IMR-90 (cell line): ENCODE measurements around the gene ICAM5. TPM values are rescaled to one million over a fixed set of nuclear protein-coding genes. Genes with fewer than 3 reads are reported as not detected.

Experiments used
- ATAC-seq: fragments of 200-7000 bp; cut with Tn5 transposase; 2 replicates; pipeline ENCODE4 v1.9.1; 2020; ENCODE audit warnings: low read depth, mild to moderate bottlenecking, moderate library complexity
- BruUV-seq: library from RNA; stranded (reverse); fragments of 400-500 nt; replicated peaks from 2 replicates; lab custom pipeline; 2021; lab: Mats Ljungman, UMichigan
- CTCF ChIA-PET: fragments of 300-600 bp; formaldehyde crosslinking; extraction: SDS; loops from one replicate; lab custom pipeline; 2021; ENCODE audit warnings: antibody characterized with exemption; lab: Yijun Ruan, JAX
- POLR2A ChIA-PET: fragments of 300-600 bp; sonication (Branson Sonifier 250); formaldehyde crosslinking; loops from one replicate; lab custom pipeline; 2022; ENCODE audit warnings: antibody characterized with exemption; ENCODE audit not compliant: unreplicated experiment; lab: Charles Lee
- DNase-seq: peaks from one replicate; pipeline ENCODE4 v3.0.0; 2013
- H2AFZ ChIP-seq: replicated peaks from 2 replicates; pipeline ENCODE3; 2013; ENCODE audit warnings: low read length, mild to moderate bottlenecking; ENCODE audit not compliant: poor library complexity
- H2AK5ac ChIP-seq: 2 replicates; pipeline ENCODE4 v1.6.1; 2013; ENCODE audit warnings: low read depth, low read length, inconsistent platforms
- H2AK9ac ChIP-seq: replicated peaks from 2 replicates; pipeline ENCODE3; 2013; ENCODE audit warnings: mild to moderate bottlenecking, low read depth, low read length, moderate library complexity; ENCODE audit not compliant: poor library complexity
- H2BK120ac ChIP-seq: 2 replicates; pipeline ENCODE4 v1.6.1; 2013; ENCODE audit warnings: low read depth, low read length, inconsistent platforms
- H2BK15ac ChIP-seq: 3 replicates; pipeline ENCODE4 v1.6.1; 2013; ENCODE audit warnings: low read depth, low read length, inconsistent platforms
- H2BK20ac ChIP-seq: 2 replicates; pipeline ENCODE4 v1.6.1; 2013; ENCODE audit warnings: low read depth, mild to moderate bottlenecking, inconsistent platforms, low read length, moderate library complexity
- H2BK5ac ChIP-seq: 2 replicates; pipeline ENCODE4 v1.6.1; 2013; ENCODE audit warnings: mild to moderate bottlenecking, low read depth, low read length, inconsistent platforms; ENCODE audit not compliant: poor library complexity, severe bottlenecking
- H3K14ac ChIP-seq: replicated peaks from 2 replicates; pipeline ENCODE4 v1.6.1; 2013; ENCODE audit warnings: low read depth, low read length, inconsistent platforms
- H3K18ac ChIP-seq: 2 replicates; pipeline ENCODE4 v1.6.1; 2013; ENCODE audit warnings: low read depth, low read length, control low read depth
- H3K23ac ChIP-seq: 2 replicates; pipeline ENCODE4 v1.6.1; 2013; ENCODE audit warnings: low read depth, low read length, inconsistent platforms
- H3K27ac ChIP-seq: 2 replicates; pipeline ENCODE4 v1.5.1; 2013; ENCODE audit warnings: mild to moderate bottlenecking, control low read depth, low read length; ENCODE audit not compliant: insufficient read depth
- H3K27me3 ChIP-seq: 2 replicates; pipeline ENCODE4 v1.6.1; 2013; ENCODE audit warnings: low read length; ENCODE audit not compliant: control insufficient read depth, insufficient read depth
- H3K36me3 ChIP-seq: 2 replicates; pipeline ENCODE4 v1.6.1; 2013; ENCODE audit warnings: low read length, mixed read lengths; ENCODE audit not compliant: control insufficient read depth, insufficient read depth
- H3K4ac ChIP-seq: 2 replicates; pipeline ENCODE4 v1.6.1; 2013; ENCODE audit warnings: low read depth, low read length, inconsistent platforms
- H3K4me1 ChIP-seq: 2 replicates; pipeline ENCODE4 v1.6.1; 2013; ENCODE audit warnings: low read length, mixed read lengths; ENCODE audit not compliant: control insufficient read depth, insufficient read depth
- H3K4me2 ChIP-seq: 2 replicates; pipeline ENCODE4 v1.6.1; 2013; ENCODE audit warnings: low read depth, mild to moderate bottlenecking, control low read depth, low read length, moderate library complexity
- H3K4me3 ChIP-seq: 2 replicates; pipeline ENCODE4 v1.5.1; 2013; ENCODE audit warnings: low read depth, mild to moderate bottlenecking, control low read depth, low read length, moderate library complexity; ENCODE audit not compliant: insufficient read depth
- H3K56ac ChIP-seq: 2 replicates; pipeline ENCODE4 v1.6.1; 2013; ENCODE audit warnings: low read length, inconsistent platforms; ENCODE audit not compliant: insufficient read depth; ENCODE audit errors: extremely low read depth
- H3K79me1 ChIP-seq, 2 experiments: 2 replicates each; pipeline ENCODE4 v1.6.1; 2013; ENCODE audit warnings: low read length in 2 of 2, inconsistent platforms in 1 of 2, low read depth in 1 of 2
- H3K9ac ChIP-seq: 2 replicates; pipeline ENCODE4 v1.6.1; 2013; ENCODE audit warnings: low read depth, low read length, control low read depth
- H3K9me1 ChIP-seq: 2 replicates; pipeline ENCODE4 v1.6.1; 2013; ENCODE audit warnings: low read length, inconsistent platforms; ENCODE audit not compliant: insufficient read depth
- H3K9me3 ChIP-seq: 2 replicates; pipeline ENCODE4 v1.6.1; 2013; ENCODE audit warnings: low read length; ENCODE audit not compliant: control insufficient read depth, insufficient read depth
- H4K20me1 ChIP-seq: 2 replicates; pipeline ENCODE4 v1.6.1; 2013; ENCODE audit warnings: low read length, inconsistent platforms; ENCODE audit not compliant: insufficient read depth
- H4K5ac ChIP-seq: 2 replicates; pipeline ENCODE4 v1.6.1; 2013; ENCODE audit warnings: mild to moderate bottlenecking, low read depth, low read length, control low read depth
- H4K8ac ChIP-seq, 2 experiments: 2 replicates each; pipeline ENCODE4 v1.6.1; 2013; ENCODE audit warnings: low read depth in 2 of 2, low read length in 2 of 2, control low read depth in 1 of 2, inconsistent platforms in 1 of 2
- H4K91ac ChIP-seq: 2 replicates; pipeline ENCODE4 v1.6.1; 2013; ENCODE audit warnings: low read depth, low read length, inconsistent platforms; ENCODE audit not compliant: insufficient read depth
- MAZ ChIP-seq: IDR thresholded peaks from 2 replicates; pipeline ENCODE4 v1.6.1; 2012; ENCODE audit warnings: low read depth, mild to moderate bottlenecking, low read length, improper control_type of control experiment, moderate library complexity, borderline replicate concordance
- RAD21 ChIP-seq: IDR thresholded peaks from 2 replicates; pipeline ENCODE4 v1.6.1; 2012; ENCODE audit warnings: low read length, improper control_type of control experiment
- RFX5 ChIP-seq: IDR thresholded peaks from 2 replicates; pipeline ENCODE4 v1.8.0; 2012; ENCODE audit warnings: low read depth, mild to moderate bottlenecking, low read length, moderate library complexity
- WGBS, 2 experiments: methylation state at CpG; one replicate each; pipeline versions ENCODE4 v1.1.5 to v1.1.7; 2013; ENCODE audit warnings: missing lambda C conversion rate in 2 of 2; ENCODE audit not compliant: insufficient read length in 1 of 2; ENCODE audit errors: extremely low coverage in 2 of 2; 5-methylcytosine and 5-hydroxymethylcytosine counted together
- dilution Hi-C: fragments of 300-500 bp; cut with HindIII; formaldehyde crosslinking; loops from one replicate; pipeline ENCODE4 v1.14.3; 2018; ENCODE audit warnings: low sequenced_read_pairs; ENCODE audit not compliant: unreplicated experiment
- in situ Hi-C: fragments of 300-500 bp; cut with MboI; formaldehyde crosslinking; loops from 3 replicates; pipeline ENCODE4 v1.14.3; 2019; ENCODE audit warnings: low sequenced_read_pairs, inconsistent platforms, mixed read lengths
- intact Hi-C: fragments of 100-400 bp; cut with micrococcal nuclease; formaldehyde crosslinking; loops from 2 replicates; pipeline ENCODE4 v1.10.0; 2022
- polyA plus RNA-seq, 3 experiments: library from polyadenylated mRNA; depleted of rRNA; stranded (reverse); fragments of >200 nt; gene quantifications; 2 replicates each; pipeline ENCODE4 v1.2.3, GENCODE V29; 2012; ENCODE audit warnings: low replicate concordance in 1 of 3
- total RNA-seq: library from RNA; depleted of rRNA; stranded (reverse); fragments of >200 nt; gene quantifications from 2 replicates; pipeline ENCODE4 v1.2.3, GENCODE V29; 2012
- TF ChIP-seq, protein P1 (sequence below): conservative IDR thresholded peaks from 2 replicates; pipeline ENCODE4 v1.5.1; 2012; ENCODE audit warnings: mild to moderate bottlenecking, low read depth, low read length, improper control_type of control experiment
- TF ChIP-seq, protein P2 (sequence below): fragments of 150-350 bp; IDR thresholded peaks from 2 replicates; pipeline ENCODE4 v1.6.1; 2016; ENCODE audit warnings: low read depth, mild to moderate bottlenecking, low read length, moderate library complexity, borderline replicate concordance

The ICAM5 gene
- total and polyA plus RNA-seq, 2 of the 4 experiments (the other 2 are of a cell fraction) = 3.0 to 23.9 TPM

DNA sequence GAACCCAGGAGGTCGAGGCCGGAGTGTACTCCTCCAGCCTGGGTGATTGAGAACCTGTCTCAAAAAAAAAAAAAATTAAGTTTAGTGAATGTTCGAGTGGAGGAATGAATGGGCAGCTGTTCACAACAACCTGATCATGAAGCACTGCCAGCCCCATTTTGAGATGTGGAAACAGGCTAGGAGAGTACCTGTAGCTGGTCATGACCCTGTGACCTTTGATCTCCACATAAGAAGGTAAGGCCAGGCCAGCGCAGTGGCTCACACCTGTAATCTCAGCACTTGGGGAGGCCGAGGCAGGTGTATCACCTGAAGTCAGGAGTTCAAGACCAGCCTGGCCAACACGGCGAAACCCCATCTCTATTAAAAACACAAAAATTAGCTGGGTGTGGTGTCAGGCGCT lies 36.0 kb downstream of the ICAM5 start:
- Histone ChIP-seq H2BK20ac (no peak overlapping the region), H3K79me1 (peaks cover 26 to 44% of the 10 kb centered on the region in 2 experiments; a peak in 3 of 4 replicates), H3K14ac (no peak overlapping the region), H2BK15ac (no peak overlapping the region), H4K20me1 (peaks cover 16% of the 10 kb centered on the region; the same call in 1 of the 2 replicates), H3K18ac (no peak overlapping the region), H4K91ac (no peak overlapping the region), H4K5ac (no peak overlapping the region), H3K4me1 (no peaks in the 10 kb centered on the region), H3K9me1 (no peaks in the 10 kb centered on the region; the same call in 1 of the 2 replicates), H3K4me3 (no peak overlapping the region), H3K9ac (no peak overlapping the region), H2BK5ac (no peak overlapping the region), H3K9me3 (no peaks in the 10 kb centered on the region), H2AFZ (no peak overlapping the region), H3K27ac (no peak overlapping the region), H4K8ac (no peak overlapping the region), H3K23ac (no peak overlapping the region), H2AK5ac (no peak overlapping the region), H3K36me3 (peaks cover 84% of the 10 kb centered on the region), H2BK120ac (no peak overlapping the region), H3K4me2 (no peak overlapping the region), H3K4ac (no peak overlapping the region), H2AK9ac (no peak overlapping the region), H3K27me3 (no peaks in the 10 kb centered on the region), H3K56ac (no peak overlapping the region)
- POLR2A ChIA-PET = no interaction called here
- CTCF ChIA-PET = no interaction called here
- DNase-seq (no peak), ATAC-seq (no peak)
- dilution Hi-C loops (no loop called here), in situ Hi-C loops (no loop called here), intact Hi-C loops (no loop called here)
- TF ChIP-seq, protein P1, sequence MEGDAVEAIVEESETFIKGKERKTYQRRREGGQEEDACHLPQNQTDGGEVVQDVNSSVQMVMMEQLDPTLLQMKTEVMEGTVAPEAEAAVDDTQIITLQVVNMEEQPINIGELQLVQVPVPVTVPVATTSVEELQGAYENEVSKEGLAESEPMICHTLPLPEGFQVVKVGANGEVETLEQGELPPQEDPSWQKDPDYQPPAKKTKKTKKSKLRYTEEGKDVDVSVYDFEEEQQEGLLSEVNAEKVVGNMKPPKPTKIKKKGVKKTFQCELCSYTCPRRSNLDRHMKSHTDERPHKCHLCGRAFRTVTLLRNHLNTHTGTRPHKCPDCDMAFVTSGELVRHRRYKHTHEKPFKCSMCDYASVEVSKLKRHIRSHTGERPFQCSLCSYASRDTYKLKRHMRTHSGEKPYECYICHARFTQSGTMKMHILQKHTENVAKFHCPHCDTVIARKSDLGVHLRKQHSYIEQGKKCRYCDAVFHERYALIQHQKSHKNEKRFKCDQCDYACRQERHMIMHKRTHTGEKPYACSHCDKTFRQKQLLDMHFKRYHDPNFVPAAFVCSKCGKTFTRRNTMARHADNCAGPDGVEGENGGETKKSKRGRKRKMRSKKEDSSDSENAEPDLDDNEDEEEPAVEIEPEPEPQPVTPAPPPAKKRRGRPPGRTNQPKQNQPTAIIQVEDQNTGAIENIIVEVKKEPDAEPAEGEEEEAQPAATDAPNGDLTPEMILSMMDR = no peak
- TF ChIP-seq RAD21 = no peak
- TF ChIP-seq RFX5 = no peak
- TF ChIP-seq, protein P2, sequence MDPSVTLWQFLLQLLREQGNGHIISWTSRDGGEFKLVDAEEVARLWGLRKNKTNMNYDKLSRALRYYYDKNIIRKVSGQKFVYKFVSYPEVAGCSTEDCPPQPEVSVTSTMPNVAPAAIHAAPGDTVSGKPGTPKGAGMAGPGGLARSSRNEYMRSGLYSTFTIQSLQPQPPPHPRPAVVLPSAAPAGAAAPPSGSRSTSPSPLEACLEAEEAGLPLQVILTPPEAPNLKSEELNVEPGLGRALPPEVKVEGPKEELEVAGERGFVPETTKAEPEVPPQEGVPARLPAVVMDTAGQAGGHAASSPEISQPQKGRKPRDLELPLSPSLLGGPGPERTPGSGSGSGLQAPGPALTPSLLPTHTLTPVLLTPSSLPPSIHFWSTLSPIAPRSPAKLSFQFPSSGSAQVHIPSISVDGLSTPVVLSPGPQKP = no peak
- no peak for TF ChIP-seq MAZ
- 100% methylated on average over 2 of the region's 8 CpGs; no CpG with 5 or more reads in 1 of the 2 experiments for WGBS, 2 experiments
- no TSS peak for BruUV-seq
